Memory B cell (primary cell): ENCODE measurements around the gene GPR87.
A peak's percentile ranks its signal among the peaks of the same experiment; 100 is the strongest.

Experiments
- ATAC-seq: fragments of 150-1000 bp; cut with Tn5 transposase; 2 replicates; pipeline ENCODE4 v1.10.0; 2021; ENCODE audit warnings: low read depth, mild to moderate bottlenecking, moderate library complexity
- DNase-seq, 2 donors: peaks; one replicate each; pipeline ENCODE4 v3.0.0; 2022; ENCODE audit warnings: low spot score in 2 of 2
- H3K27ac Mint-ChIP-seq: one replicate; pipeline ENCODE4 v1.8.0; 2022; ENCODE audit warnings: mild to moderate bottlenecking, moderate library complexity, mixed read lengths
- H3K27me3 Mint-ChIP-seq: one replicate; pipeline ENCODE4 v1.8.0; 2022; ENCODE audit warnings: mixed read lengths
- H3K36me3 Mint-ChIP-seq: one replicate; pipeline ENCODE4 v1.8.0; 2022; ENCODE audit warnings: mild to moderate bottlenecking, mixed read lengths
- H3K4me1 Mint-ChIP-seq: one replicate; pipeline ENCODE4 v1.8.0; 2022; ENCODE audit warnings: mixed read lengths
- H3K4me3 Mint-ChIP-seq: one replicate; pipeline ENCODE4 v1.8.0; 2022; ENCODE audit warnings: mild to moderate bottlenecking, moderate library complexity, mixed read lengths
- H3K9me3 Mint-ChIP-seq: one replicate; pipeline ENCODE4 v1.8.0; 2022; ENCODE audit warnings: mixed read lengths

The GPR87 gene

DNA sequence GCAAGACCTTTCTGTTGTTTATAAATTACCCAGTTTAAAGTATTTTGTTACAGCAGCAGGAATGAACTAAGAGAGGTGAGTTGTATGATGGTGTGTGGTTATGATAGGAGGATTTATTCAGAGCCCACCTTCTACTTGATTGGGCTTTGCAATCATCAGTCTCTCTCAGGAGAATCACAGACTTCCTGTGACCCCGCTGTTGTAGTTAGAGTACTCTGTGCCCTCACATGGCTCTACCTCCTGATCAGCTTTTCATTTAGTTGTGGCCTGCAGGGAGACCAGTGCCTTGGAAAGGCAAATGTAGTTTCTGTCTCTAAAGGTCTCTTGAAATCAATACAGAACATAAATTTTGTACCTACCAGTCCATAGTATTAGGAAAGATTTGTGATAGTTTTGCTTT lies 30.7 kb downstream of the GPR87 start:
- DNase-seq (no peak), ATAC-seq (no peak)
- H3K9me3 Mint-ChIP-seq, result no peaks in the 10 kb centered on the region
- no peaks in the 10 kb centered on the region for H3K36me3 Mint-ChIP-seq
- H3K4me3 Mint-ChIP-seq, result no peak overlapping the region
- H3K4me1 Mint-ChIP-seq, result no peaks in the 10 kb centered on the region
- no peak overlapping the region for H3K27ac Mint-ChIP-seq
- H3K27me3 Mint-ChIP-seq, result no peaks in the 10 kb centered on the region

DNA sequence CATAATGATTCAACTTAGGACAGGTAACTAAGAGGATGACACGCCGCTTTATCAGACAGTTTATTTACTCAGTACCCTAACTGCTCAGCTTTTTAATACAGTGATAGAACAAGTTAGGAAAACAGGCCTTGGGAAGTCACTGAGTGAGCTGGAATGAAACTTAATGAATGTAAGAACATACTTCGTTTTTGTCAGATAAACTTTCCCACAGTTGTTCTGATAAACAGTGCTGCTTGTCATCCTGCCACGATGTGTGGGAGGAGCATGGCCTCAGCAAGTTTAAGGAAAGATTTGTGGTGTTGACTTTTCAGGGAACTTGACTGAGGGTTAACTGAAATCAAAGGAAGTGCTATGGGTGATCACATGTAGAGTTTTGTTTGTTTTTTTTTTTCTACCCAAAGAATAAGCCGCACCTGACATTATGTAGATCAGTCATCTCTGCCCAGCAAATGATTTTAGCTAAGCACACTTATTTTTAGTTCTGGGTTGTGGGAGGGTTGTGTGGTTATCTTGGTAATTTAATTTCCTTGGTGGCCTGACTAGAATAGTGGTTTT lies 32.6 kb downstream of the GPR87 start:
- Mint-ChIP-seq H3K4me1 (peaks cover 8% of the 10 kb centered on the region), H3K4me3 (no peak overlapping the region), H3K27ac (no peak overlapping the region), H3K27me3 (no peaks in the 10 kb centered on the region), H3K36me3 (no peaks in the 10 kb centered on the region), H3K9me3 (no peaks in the 10 kb centered on the region)
- DNase-seq (no peak), ATAC-seq (no peak)

- no peak for ATAC-seq
- no peaks in the 10 kb centered on the region for H3K9me3 Mint-ChIP-seq
- no peak for DNase-seq
These were observed 33.2 kb downstream of the GPR87 start for GRCh38 chr3:151283387-151283786.

GRCh38 chr3:151282921-151283320 lies 33.7 kb downstream of the GPR87 start:
- peak in 1 of 2 donors; percentile 56 for DNase-seq
- no peaks in the 10 kb centered on the region for H3K9me3 Mint-ChIP-seq
- no peak overlapping the region for H3K4me3 Mint-ChIP-seq
- no peak overlapping the region for H3K27ac Mint-ChIP-seq
- H3K27me3 Mint-ChIP-seq, result no peaks in the 10 kb centered on the region
- peaks cover 17% of the 10 kb centered on the region for H3K4me1 Mint-ChIP-seq
- H3K36me3 Mint-ChIP-seq, result no peaks in the 10 kb centered on the region
- peak; percentile 35 for ATAC-seq

More at GRCh38 chr3:151283387-151283786, 33.2 kb downstream of the GPR87 start:
- Mint-ChIP-seq H3K36me3 (no peaks in the 10 kb centered on the region), H3K27ac (no peak overlapping the region), H3K27me3 (no peaks in the 10 kb centered on the region), H3K4me3 (no peak overlapping the region), H3K4me1 (peaks cover 13% of the 10 kb centered on the region)

DNA sequence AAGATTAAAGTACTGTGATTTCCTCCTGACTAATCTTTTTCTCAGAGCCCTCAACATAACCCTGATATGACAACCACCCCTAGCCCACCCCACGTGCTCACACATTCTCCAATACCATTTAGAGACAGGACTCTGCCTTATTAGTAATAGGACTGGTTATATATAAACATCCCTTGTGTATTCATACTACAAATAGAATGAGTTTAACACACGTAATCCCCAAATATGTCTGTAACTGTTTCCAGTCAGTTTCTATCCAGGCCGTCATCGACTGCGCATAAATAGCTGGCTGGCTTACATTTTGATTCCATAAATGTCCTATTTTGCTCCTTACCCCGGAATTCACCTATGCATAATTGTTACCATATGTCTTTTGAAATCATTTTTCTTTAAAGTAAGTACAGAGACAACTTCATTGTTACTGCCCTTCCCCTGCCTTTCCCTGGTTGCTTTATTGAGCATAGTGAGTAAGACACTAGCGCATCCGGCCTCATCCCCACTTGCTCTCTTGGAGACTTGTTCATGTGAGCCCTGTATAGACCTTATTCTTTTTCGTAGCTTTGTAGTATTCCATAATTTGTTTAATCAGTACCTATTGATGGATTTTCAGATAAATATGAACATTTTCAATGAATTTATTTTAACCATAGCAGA lies 34.8 kb downstream of the GPR87 start:
- DNase-seq, result no peak
- no peaks in the 10 kb centered on the region for H3K27me3 Mint-ChIP-seq
- no peaks in the 10 kb centered on the region for H3K9me3 Mint-ChIP-seq
- H3K4me1 Mint-ChIP-seq, result peaks cover 19% of the 10 kb centered on the region
- ATAC-seq, result no peak
- peak overlapping the region; percentile 7 for H3K27ac Mint-ChIP-seq
- H3K4me3 Mint-ChIP-seq, result no peak overlapping the region
- H3K36me3 Mint-ChIP-seq, result no peaks in the 10 kb centered on the region

- Mint-ChIP-seq H3K36me3 (no peaks in the 10 kb centered on the region), H3K4me1 (peaks cover 36% of the 10 kb centered on the region), H3K27me3 (no peaks in the 10 kb centered on the region), H3K9me3 (no peaks in the 10 kb centered on the region), H3K27ac (peak within 1 kb of the TSS; percentile 94), H3K4me3 (peak within 1 kb of the TSS; percentile 60)
- DNase-seq, result peak in 1 of 2 donors; percentile 45
- ATAC-seq, result peak; percentile 62
These were observed 38.4 kb downstream of the GPR87 start, which contains the start of gene P2RY14 for GRCh38 chr3:151278230-151278629. Gene P2RY14 (minus strand): TSS chr3:151278542. CDS start chr3:151214316, 64,226 bp downstream.

- H3K27ac Mint-ChIP-seq, result peak overlapping the region; percentile 94
- DNase-seq (peak; percentile 35 to 67), ATAC-seq (peak; percentile 89)
- H3K4me1 Mint-ChIP-seq, result peaks cover 38% of the 10 kb centered on the region
- H3K36me3 Mint-ChIP-seq, result no peaks in the 10 kb centered on the region
- H3K4me3 Mint-ChIP-seq, result peak overlapping the region; percentile 45
- no peaks in the 10 kb centered on the region for H3K9me3 Mint-ChIP-seq
- no peaks in the 10 kb centered on the region for H3K27me3 Mint-ChIP-seq
These were observed 40.0 kb downstream of the GPR87 start for GRCh38 chr3:151276687-151277042.

DNA sequence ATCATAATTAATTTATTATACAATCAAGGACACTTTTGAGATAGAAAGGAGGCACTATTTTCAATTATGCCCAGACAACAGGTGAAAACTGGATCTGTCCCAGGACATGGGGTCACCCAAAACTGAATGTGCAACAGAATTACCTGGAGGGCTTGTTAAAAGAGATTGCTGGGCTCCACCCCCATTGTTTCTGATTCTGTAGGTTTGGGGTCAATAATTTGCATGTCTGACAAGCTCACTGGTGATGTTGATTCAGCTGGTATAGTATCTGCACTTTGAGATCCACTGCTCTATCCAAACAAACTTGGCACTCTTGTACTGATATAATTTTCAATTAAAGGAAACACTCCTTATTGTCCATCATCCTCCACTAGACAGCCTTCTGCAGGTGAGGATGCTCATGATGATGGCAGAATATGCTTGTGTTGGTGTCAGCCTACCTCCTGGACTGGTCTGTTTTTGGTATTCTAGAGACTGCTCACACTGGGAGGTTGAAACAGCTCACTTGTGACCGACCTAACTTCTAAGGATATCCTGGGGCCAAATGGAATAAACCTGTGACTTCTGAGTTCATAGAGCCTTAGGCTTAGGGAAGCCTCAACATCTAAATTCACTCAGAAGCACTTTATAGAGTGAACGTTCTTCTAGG lies 40.5 kb downstream of the GPR87 start:
- ATAC-seq (peak; percentile 6), DNase-seq (no peak)
- Mint-ChIP-seq H3K36me3 (no peaks in the 10 kb centered on the region), H3K27me3 (no peaks in the 10 kb centered on the region), H3K9me3 (no peaks in the 10 kb centered on the region), H3K4me3 (peak overlapping the region; percentile 45), H3K27ac (peak overlapping the region; percentile 94), H3K4me1 (peaks cover 38% of the 10 kb centered on the region)

DNA sequence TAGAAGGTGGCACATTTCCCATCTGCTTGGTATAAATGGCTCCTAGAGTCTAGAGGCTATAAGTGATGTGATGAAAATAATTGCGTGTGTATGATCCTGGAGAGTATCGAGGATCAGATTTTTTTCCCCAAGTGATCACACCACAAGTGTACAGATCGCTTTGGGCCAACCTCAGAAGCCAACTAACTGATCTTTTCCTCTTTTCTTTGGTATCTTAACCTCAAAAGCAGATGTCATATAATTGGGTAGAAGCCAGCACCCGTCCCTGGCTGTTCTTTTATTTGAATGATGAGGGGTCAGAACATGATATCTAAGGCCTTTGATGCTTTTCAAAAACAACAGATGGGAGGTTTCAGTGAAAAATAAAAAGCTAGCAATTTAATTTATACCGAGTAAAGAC lies 41.5 kb downstream of the GPR87 start:
- Mint-ChIP-seq H3K4me3 (peak overlapping the region; percentile 55), H3K27ac (peak overlapping the region; percentile 94), H3K27me3 (no peaks in the 10 kb centered on the region), H3K4me1 (peaks cover 41% of the 10 kb centered on the region), H3K9me3 (no peaks in the 10 kb centered on the region), H3K36me3 (no peaks in the 10 kb centered on the region)
- no peak for DNase-seq
- ATAC-seq, result no peak

- Mint-ChIP-seq H3K4me1 (peaks cover 39% of the 10 kb centered on the region), H3K27ac (peak overlapping the region; percentile 100), H3K27me3 (peaks cover 3% of the 10 kb centered on the region), H3K4me3 (no peak overlapping the region), H3K36me3 (peaks cover 8% of the 10 kb centered on the region), H3K9me3 (peaks cover 2% of the 10 kb centered on the region)
- ATAC-seq, result no peak
- DNase-seq, result no peak
These were observed 47.0 kb downstream of the GPR87 start for GRCh38 chr3:151269631-151270030.

- Mint-ChIP-seq H3K36me3 (peaks cover 8% of the 10 kb centered on the region), H3K27ac (peak overlapping the region; percentile 100), H3K4me3 (peak overlapping the region; percentile 61), H3K4me1 (peaks cover 38% of the 10 kb centered on the region), H3K9me3 (peaks cover 2% of the 10 kb centered on the region), H3K27me3 (peaks cover 3% of the 10 kb centered on the region)
- ATAC-seq (peak; percentile 7), DNase-seq (no peak)
These were observed 48.1 kb downstream of the GPR87 start for GRCh38 chr3:151268267-151269235.

DNA sequence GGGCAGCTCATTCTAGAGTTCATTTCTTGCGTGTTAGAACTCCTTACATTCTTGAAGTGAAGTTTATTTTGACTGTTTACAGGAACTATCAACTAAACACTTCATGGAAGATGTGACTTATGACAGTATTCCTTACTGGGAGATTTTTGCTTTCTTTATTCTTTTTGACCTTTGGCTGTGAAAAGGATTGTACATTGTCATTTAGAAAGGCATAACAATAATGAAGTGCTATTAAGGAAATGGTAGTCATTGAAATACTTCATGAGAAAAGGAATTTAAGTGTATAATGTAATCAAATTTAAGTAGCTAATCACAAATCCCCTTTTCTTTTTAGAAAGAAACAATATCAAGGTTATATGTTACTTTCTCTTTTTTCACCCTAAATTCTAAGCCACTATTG lies 49.6 kb downstream of the GPR87 start:
- Mint-ChIP-seq H3K27ac (peak overlapping the region; percentile 100), H3K9me3 (peaks cover 2% of the 10 kb centered on the region), H3K36me3 (peaks cover 8% of the 10 kb centered on the region), H3K4me1 (peaks cover 41% of the 10 kb centered on the region), H3K4me3 (no peak overlapping the region), H3K27me3 (peaks cover 6% of the 10 kb centered on the region)
- ATAC-seq (no peak), DNase-seq (no peak)

GRCh38 chr3:151265866-151266265 lies 50.8 kb downstream of the GPR87 start:
- ATAC-seq, result peak; percentile 94
- Mint-ChIP-seq H3K27me3 (peaks cover 6% of the 10 kb centered on the region), H3K9me3 (peaks cover 2% of the 10 kb centered on the region), H3K36me3 (peaks cover 8% of the 10 kb centered on the region), H3K4me3 (peak overlapping the region; percentile 21), H3K4me1 (peaks cover 38% of the 10 kb centered on the region), H3K27ac (peak overlapping the region; percentile 100)
- peak; percentile 56 to 85 for DNase-seq
